Stimulated activated CD4-positive, alpha-beta T cell treated with anti-CD3 and anti-CD28 coated beads, Interleukin-15, amount 100 ng/mL, for 24 hours (primary cell): Measurements from ENCODE around the gene NR2F1-AS1.
"Not testable (repeated sequence)": the region's sequence is repeated elsewhere in the genome, so short reads cannot be mapped to it uniquely, and the experiment has no call there.

Source experiments
- DNase-seq: peaks from one replicate; pipeline ENCODE4 v3.0.0-alpha.2; 2020

Gene NR2F1-AS1

GRCh38 chr5:93575461-93576414 is 5.3 kb downstream of the NR2F1-AS1 start:
- no peak for DNase-seq

GRCh38 chr5:93574491-93575305 is 6.3 kb downstream of the NR2F1-AS1 start:
- DNase-seq: no peak

GRCh38 chr5:93573354-93574351 is 7.4 kb downstream of the NR2F1-AS1 start:
- no peak for DNase-seq

- DNase-seq: no peak
Measured at GRCh38 chr5:93572608-93573353, 8.2 kb downstream of the NR2F1-AS1 start.

- DNase-seq: no peak
Measured at GRCh38 chr5:93572101-93572607, 8.9 kb downstream of the NR2F1-AS1 start.

- no peak for DNase-seq
Measured at GRCh38 chr5:93571114-93571949, 9.7 kb downstream of the NR2F1-AS1 start.

GRCh38 chr5:93570294-93571113 is 10.5 kb downstream of the NR2F1-AS1 start:
- DNase-seq: no peak

GRCh38 chr5:93569300-93570160 is 11.5 kb downstream of the NR2F1-AS1 start:
- DNase-seq: no peak

GRCh38 chr5:93567424-93567823 is 13.6 kb downstream of the NR2F1-AS1 start:
- DNase-seq: no peak

- no peak for DNase-seq
Measured at GRCh38 chr5:93566091-93566490, 14.9 kb downstream of the NR2F1-AS1 start.

- DNase-seq: no peak
Measured at GRCh38 chr5:93557021-93557604, 23.9 kb downstream of the NR2F1-AS1 start.

- DNase-seq: not testable (repeated sequence)
Measured at GRCh38 chr5:93549594-93549993, 31.4 kb downstream of the NR2F1-AS1 start.

GRCh38 chr5:93545872-93546271 is 35.1 kb downstream of the NR2F1-AS1 start:
- no peak for DNase-seq

GRCh38 chr5:93532370-93532769 is 48.6 kb downstream of the NR2F1-AS1 start:
- no peak for DNase-seq

- DNase-seq: not testable (repeated sequence)
Measured at GRCh38 chr5:93521815-93522214, 59.2 kb downstream of the NR2F1-AS1 start.

- DNase-seq: no peak
Measured at GRCh38 chr5:93519740-93520139, 61.3 kb downstream of the NR2F1-AS1 start.

- DNase-seq: no peak
Measured at GRCh38 chr5:93517828-93518227, 63.2 kb downstream of the NR2F1-AS1 start.

- no peak for DNase-seq
Measured at GRCh38 chr5:93513298-93513697, 67.7 kb downstream of the NR2F1-AS1 start.
